PFSK-1 (cell line): ENCODE data around the gene CELSR1.

Source experiments
- POLR2AphosphoS5 ChIP-seq: IDR thresholded peaks from 2 replicates; pipeline ENCODE4 v1.6.1; 2012; ENCODE audit warnings: low read depth, mild to moderate bottlenecking, control low read depth, low read length, moderate library complexity
- REST ChIP-seq, 2 experiments: IDR thresholded peaks; 2 replicates each; pipeline versions ENCODE4 v1.6.1 to v1.8.0; 2011 to 2012; ENCODE audit warnings: low read depth in 2 of 2, low read length in 2 of 2, control low read depth in 1 of 2, inconsistent platforms in 1 of 2, mild to moderate bottlenecking in 1 of 2, moderate library complexity in 1 of 2; ENCODE audit not compliant: insufficient read depth in 1 of 2

- no peak for TF ChIP-seq POLR2AphosphoS5
- no peak for TF ChIP-seq REST (IDR thresholded peaks at IDR 0.05; ENCODE audit: insufficient read depth in 1 of 2, low read depth in 2 of 2, low read length in 2 of 2)
Measured at GRCh38 chr22:46336119-46337078, 201.0 kb downstream of the CELSR1 start.
